H9 (cell line): ENCODE data around the gene RPP30. TPM values are rescaled to one million over a fixed set of nuclear protein-coding genes. Genes with fewer than 3 reads are reported as not detected.

Experiments used
- DNase-seq: peaks from one replicate; pipeline ENCODE4 v3.0.0-alpha.2; 2017
- H2AFZ ChIP-seq: one replicate; pipeline ENCODE4 v1.6.1; 2013; ENCODE audit warnings: mild to moderate bottlenecking, low read length, control low read depth, moderate library complexity
- H2AK5ac ChIP-seq: 2 replicates; pipeline ENCODE4 v1.6.1; 2013; ENCODE audit warnings: low read length, control low read depth, mixed read lengths; ENCODE audit not compliant: insufficient read length
- H2BK120ac ChIP-seq: one replicate; pipeline ENCODE4 v1.6.1; 2013; ENCODE audit warnings: low read depth, mild to moderate bottlenecking, low read length, control low read depth, inconsistent platforms; ENCODE audit not compliant: poor library complexity, severe bottlenecking
- H2BK12ac ChIP-seq: 2 replicates; pipeline ENCODE4 v1.6.1; 2013; ENCODE audit warnings: low read length, control low read depth, mixed read lengths, low read depth; ENCODE audit not compliant: insufficient read length
- H2BK15ac ChIP-seq: 2 replicates; pipeline ENCODE4 v1.6.1; 2013; ENCODE audit warnings: low read depth, low read length, control low read depth
- H2BK20ac ChIP-seq: one replicate; pipeline ENCODE4 v1.6.1; 2013; ENCODE audit warnings: low read depth, mild to moderate bottlenecking, low read length, control low read depth, inconsistent platforms; ENCODE audit not compliant: poor library complexity, severe bottlenecking
- H2BK5ac ChIP-seq: 2 replicates; pipeline ENCODE4 v1.6.1; 2013; ENCODE audit warnings: low read length, control low read depth, mixed read lengths; ENCODE audit not compliant: insufficient read length
- H3K14ac ChIP-seq: 2 replicates; pipeline ENCODE4 v1.6.1; 2013; ENCODE audit warnings: low read length, control low read depth; ENCODE audit not compliant: insufficient read depth
- H3K18ac ChIP-seq: 2 replicates; pipeline ENCODE4 v1.6.1; 2013; ENCODE audit warnings: low read depth, mild to moderate bottlenecking, mixed read lengths, low read length, control low read depth; ENCODE audit not compliant: insufficient read length
- H3K23ac ChIP-seq: 2 replicates; pipeline ENCODE4 v1.6.1; 2013; ENCODE audit warnings: low read length, control low read depth, mixed read lengths, low read depth; ENCODE audit not compliant: insufficient read length
- H3K23me2 ChIP-seq: 2 replicates; pipeline ENCODE4 v1.6.1; 2013; ENCODE audit warnings: low read depth, mild to moderate bottlenecking, mixed read lengths, low read length, control low read depth; ENCODE audit not compliant: insufficient read length, poor library complexity, severe bottlenecking
- H3K27ac ChIP-seq: 2 replicates; pipeline ENCODE4 v1.5.1; 2013; ENCODE audit warnings: low read length, control low read depth, mixed read lengths, low read depth; ENCODE audit not compliant: insufficient read length
- H3K27me3 ChIP-seq: 2 replicates; pipeline ENCODE4 v1.6.1; 2013; ENCODE audit warnings: low read length, control low read depth, inconsistent platforms; ENCODE audit not compliant: insufficient read depth
- H3K4ac ChIP-seq: 2 replicates; pipeline ENCODE4 v1.6.1; 2013; ENCODE audit warnings: low read depth, mild to moderate bottlenecking, control low read depth, inconsistent platforms, low read length, moderate library complexity
- H3K4me1 ChIP-seq: 2 replicates; pipeline ENCODE4 v1.6.1; 2013; ENCODE audit warnings: low read length, control low read depth, inconsistent platforms; ENCODE audit not compliant: insufficient read depth
- H3K4me2 ChIP-seq: 2 replicates; pipeline ENCODE4 v1.6.1; 2013; ENCODE audit warnings: low read length, control low read depth, mixed read lengths; ENCODE audit not compliant: insufficient read length, insufficient read depth
- H3K56ac ChIP-seq: 2 replicates; pipeline ENCODE4 v1.6.1; 2013; ENCODE audit warnings: low read depth, mild to moderate bottlenecking, mixed read lengths, low read length, control low read depth; ENCODE audit not compliant: insufficient read length
- H3K79me1 ChIP-seq: 2 replicates; pipeline ENCODE4 v1.6.1; 2013; ENCODE audit warnings: low read depth, mild to moderate bottlenecking, moderate library complexity, low read length, control low read depth, inconsistent platforms; ENCODE audit not compliant: insufficient read depth, poor library complexity, severe bottlenecking
- H3K79me2 ChIP-seq: 2 replicates; pipeline ENCODE4 v1.6.1; 2013; ENCODE audit warnings: low read length, control low read depth, inconsistent platforms; ENCODE audit not compliant: insufficient read depth
- H3K9ac ChIP-seq: 2 replicates; pipeline ENCODE4 v1.6.1; 2013; ENCODE audit warnings: low read length, control low read depth, mixed read lengths; ENCODE audit not compliant: insufficient read length; ENCODE audit errors: extremely low read depth
- H3K9me3 ChIP-seq: one replicate; pipeline ENCODE4 v1.6.1; 2013; ENCODE audit warnings: low read depth, low read length, inconsistent platforms; ENCODE audit not compliant: control insufficient read depth
- H3T11ph ChIP-seq: one replicate; pipeline ENCODE4 v1.6.1; 2013; ENCODE audit warnings: mild to moderate bottlenecking, low read length, control low read depth, inconsistent platforms
- H4K20me1 ChIP-seq: one replicate; pipeline ENCODE4 v1.6.1; 2013; ENCODE audit not compliant: control insufficient read depth, insufficient read length, insufficient read depth
- H4K5ac ChIP-seq: 2 replicates; pipeline ENCODE4 v1.6.1; 2013; ENCODE audit warnings: low read depth, mild to moderate bottlenecking, mixed read lengths, low read length, control low read depth; ENCODE audit not compliant: insufficient read length
- H4K8ac ChIP-seq: replicated peaks from 2 replicates; pipeline ENCODE4 v1.6.1; 2013; ENCODE audit warnings: low read length, control low read depth, mixed read lengths, low read depth; ENCODE audit not compliant: insufficient read length
- H4K91ac ChIP-seq: 2 replicates; pipeline ENCODE4 v1.6.1; 2013; ENCODE audit warnings: low read depth, mild to moderate bottlenecking, moderate library complexity, mixed read lengths, low read length, control low read depth; ENCODE audit not compliant: insufficient read length
- H3K27ac Mint-ChIP-seq, 3 experiments: 2 replicates in 2 of 3; 3 replicates in 1 of 3; pipeline ENCODE4 v1.8.0; 2020 to 2021; ENCODE audit warnings: mixed read lengths in 3 of 3, mild to moderate bottlenecking in 1 of 3, moderate library complexity in 1 of 3
- H3K27me3 Mint-ChIP-seq: 2 replicates; pipeline ENCODE4 v1.8.0; 2021; ENCODE audit warnings: low read depth, mild to moderate bottlenecking, moderate library complexity, mixed read lengths
- H3K36me3 Mint-ChIP-seq, 3 experiments: 2 replicates in 2 of 3; 3 replicates in 1 of 3; pipeline ENCODE4 v1.8.0; 2020 to 2021; ENCODE audit warnings: low read depth in 3 of 3, mixed read lengths in 3 of 3; ENCODE audit not compliant: insufficient read depth in 1 of 3
- H3K4me1 Mint-ChIP-seq, 2 experiments: 2 replicates each; pipeline ENCODE4 v1.8.0; 2020; ENCODE audit warnings: mixed read lengths in 2 of 2
- H3K4me3 Mint-ChIP-seq, 2 experiments: 2 replicates in 1 of 2; 3 replicates in 1 of 2; pipeline ENCODE4 v1.8.0; 2020 to 2021; ENCODE audit warnings: mild to moderate bottlenecking in 2 of 2, mixed read lengths in 2 of 2, moderate library complexity in 1 of 2
- H3K9me3 Mint-ChIP-seq, 2 experiments: 2 replicates in 1 of 2; 3 replicates in 1 of 2; pipeline ENCODE4 v1.8.0; 2020; ENCODE audit warnings: mild to moderate bottlenecking in 2 of 2, mixed read lengths in 2 of 2, moderate library complexity in 1 of 2
- WGBS: extraction: QIAGEN DNeasy Blood & Tissue Kit; methylation state at CpG from one replicate; pipeline ENCODE4 v1.1.7; 2013; ENCODE audit warnings: missing lambda C conversion rate, low lambda C conversion rate, mixed read lengths; ENCODE audit not compliant: insufficient read length; ENCODE audit errors: extremely low coverage; 5-methylcytosine and 5-hydroxymethylcytosine counted together
- total RNA-seq: library from RNA; stranded (reverse); gene quantifications from 2 replicates; pipeline ENCODE4 v1.2.1, GENCODE V29; 2021
- TF ChIP-seq, protein P1 (sequence below): fragments of 200-600 bp; sonication (generic); conservative IDR thresholded peaks from 3 replicates; pipeline ENCODE4 v1.8.0; 2021; ENCODE audit warnings: antibody characterized with exemption, mild to moderate bottlenecking

RPP30 gene
- total RNA-seq, 1 experiment from 2014 or later: 77.7 TPM

DNA sequence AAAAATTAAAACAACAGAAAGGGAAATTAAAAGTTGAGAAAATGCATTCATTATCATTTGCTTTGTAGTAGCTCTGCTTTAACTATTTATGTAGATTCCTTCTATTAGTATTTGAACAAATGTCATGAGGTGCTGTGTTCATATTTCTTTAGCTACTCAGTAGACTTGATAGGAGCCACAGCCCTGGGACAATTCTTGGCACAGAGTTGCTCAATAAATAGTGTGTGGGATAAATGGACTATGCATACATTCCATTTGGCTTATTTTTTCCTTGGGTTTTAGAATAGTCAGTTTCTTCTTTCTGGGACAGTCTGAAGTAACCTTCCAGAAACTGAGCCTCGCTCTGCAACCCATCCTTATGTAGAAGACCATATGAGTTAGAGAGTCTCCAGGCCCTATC, 13.4 kb downstream of the RPP30 start:
- Histone ChIP-seq H4K8ac (no peak overlapping the region), H3K4me1 (no peaks in the 10 kb centered on the region), H3K27me3 (no peaks in the 10 kb centered on the region), H2AFZ (no peak overlapping the region), H3K27ac (no peak overlapping the region), H3K4ac (no peak overlapping the region), H4K91ac (no peak overlapping the region), H4K5ac (no peak overlapping the region), H2BK120ac (no peak overlapping the region), H3K4me2 (no peak overlapping the region), H3K23me2 (no peaks in the 10 kb centered on the region), H4K20me1 (no peaks in the 10 kb centered on the region), H3K79me1 (no peaks in the 10 kb centered on the region), H2BK20ac (no peak overlapping the region), H3K9me3 (no peaks in the 10 kb centered on the region), H3T11ph (no peak overlapping the region), H2AK5ac (no peak overlapping the region), H2BK5ac (no peak overlapping the region), H2BK12ac (no peak overlapping the region), H3K14ac (no peak overlapping the region), H3K56ac (no peak overlapping the region), H3K9ac (no peak overlapping the region), H3K18ac (no peak overlapping the region), H3K23ac (no peak overlapping the region), H2BK15ac (no peak overlapping the region), H3K79me2 (no peaks in the 10 kb centered on the region)
- H3K9me3 Mint-ChIP-seq: no peaks in the 10 kb centered on the region; a peak in 1 of 5 replicates
- no peak overlapping the region for H3K27ac Mint-ChIP-seq
- TF ChIP-seq, protein P1, sequence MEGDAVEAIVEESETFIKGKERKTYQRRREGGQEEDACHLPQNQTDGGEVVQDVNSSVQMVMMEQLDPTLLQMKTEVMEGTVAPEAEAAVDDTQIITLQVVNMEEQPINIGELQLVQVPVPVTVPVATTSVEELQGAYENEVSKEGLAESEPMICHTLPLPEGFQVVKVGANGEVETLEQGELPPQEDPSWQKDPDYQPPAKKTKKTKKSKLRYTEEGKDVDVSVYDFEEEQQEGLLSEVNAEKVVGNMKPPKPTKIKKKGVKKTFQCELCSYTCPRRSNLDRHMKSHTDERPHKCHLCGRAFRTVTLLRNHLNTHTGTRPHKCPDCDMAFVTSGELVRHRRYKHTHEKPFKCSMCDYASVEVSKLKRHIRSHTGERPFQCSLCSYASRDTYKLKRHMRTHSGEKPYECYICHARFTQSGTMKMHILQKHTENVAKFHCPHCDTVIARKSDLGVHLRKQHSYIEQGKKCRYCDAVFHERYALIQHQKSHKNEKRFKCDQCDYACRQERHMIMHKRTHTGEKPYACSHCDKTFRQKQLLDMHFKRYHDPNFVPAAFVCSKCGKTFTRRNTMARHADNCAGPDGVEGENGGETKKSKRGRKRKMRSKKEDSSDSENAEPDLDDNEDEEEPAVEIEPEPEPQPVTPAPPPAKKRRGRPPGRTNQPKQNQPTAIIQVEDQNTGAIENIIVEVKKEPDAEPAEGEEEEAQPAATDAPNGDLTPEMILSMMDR: no peak
- DNase-seq: no peak
- H3K4me3 Mint-ChIP-seq: no peak overlapping the region
- no peaks in the 10 kb centered on the region for H3K27me3 Mint-ChIP-seq
- no CpG with 5 or more reads among the region's 1 CpG for WGBS
- no peaks in the 10 kb centered on the region for H3K4me1 Mint-ChIP-seq
- H3K36me3 Mint-ChIP-seq: peaks cover 10 to 71% (median 54%) of the 10 kb centered on the region in 3 experiments; a peak in 6 of 7 replicates
